DMS 273 treated with DMSO at 0.1 percent for 48 hours (cell line): Measurements from ENCODE around the gene NPL.

ENCODE experiments used
- DNase-seq: peaks from one replicate; lab custom pipeline; 2025; lab: John Stamatoyannopoulos, UW

The NPL gene

GRCh38 chr1:182789138-182790076 is at the start of gene NPL:
TSS of gene NPL (plus strand) at chr1:182789773. CDS start at chr1:182794372, 4,599 bp downstream.
- peak; percentile 57 for DNase-seq

- DNase-seq: no peak
Observed at GRCh38 chr1:182740120-182740519, 49.5 kb upstream of the NPL start.

GRCh38 chr1:182742780-182743179 is 46.8 kb upstream of the NPL start:
- DNase-seq: no peak

- no peak for DNase-seq
Observed at GRCh38 chr1:182752077-182752988, 37.2 kb upstream of the NPL start.

- DNase-seq: no peak
Observed at GRCh38 chr1:182754087-182754486, 35.5 kb upstream of the NPL start.

GRCh38 chr1:182754543-182755314 is 34.8 kb upstream of the NPL start:
- no peak for DNase-seq

- no peak for DNase-seq
Observed at GRCh38 chr1:182755632-182756031, 33.9 kb upstream of the NPL start.

GRCh38 chr1:182756423-182756822 is 33.1 kb upstream of the NPL start:
- DNase-seq: no peak

- peak; percentile 14 for DNase-seq
Observed at GRCh38 chr1:182761396-182762395, 27.9 kb upstream of the NPL start.

- no peak for DNase-seq
Observed at GRCh38 chr1:182762536-182762935, 27.0 kb upstream of the NPL start.

- no peak for DNase-seq
Observed at GRCh38 chr1:182764029-182764727, 25.4 kb upstream of the NPL start.

GRCh38 chr1:182765391-182765790 is 24.2 kb upstream of the NPL start:
- DNase-seq: no peak

GRCh38 chr1:182766050-182766449 is 23.5 kb upstream of the NPL start:
- DNase-seq: no peak

- no peak for DNase-seq
Observed at GRCh38 chr1:182766881-182767645, 22.5 kb upstream of the NPL start.

- no peak for DNase-seq
Observed at GRCh38 chr1:182768963-182769362, 20.6 kb upstream of the NPL start.

- no peak for DNase-seq
Observed at GRCh38 chr1:182770232-182770631, 19.3 kb upstream of the NPL start.

GRCh38 chr1:182771187-182771984 is 18.2 kb upstream of the NPL start:
- no peak for DNase-seq

GRCh38 chr1:182777386-182777785 is 12.2 kb upstream of the NPL start:
- DNase-seq: no peak
